ENCODE data around the gene PCCB.
"Not testable (repeated sequence)": the region's sequence is repeated elsewhere in the genome, so short reads cannot be mapped to it uniquely, and the experiment has no call there.

PCCB gene

DNA sequence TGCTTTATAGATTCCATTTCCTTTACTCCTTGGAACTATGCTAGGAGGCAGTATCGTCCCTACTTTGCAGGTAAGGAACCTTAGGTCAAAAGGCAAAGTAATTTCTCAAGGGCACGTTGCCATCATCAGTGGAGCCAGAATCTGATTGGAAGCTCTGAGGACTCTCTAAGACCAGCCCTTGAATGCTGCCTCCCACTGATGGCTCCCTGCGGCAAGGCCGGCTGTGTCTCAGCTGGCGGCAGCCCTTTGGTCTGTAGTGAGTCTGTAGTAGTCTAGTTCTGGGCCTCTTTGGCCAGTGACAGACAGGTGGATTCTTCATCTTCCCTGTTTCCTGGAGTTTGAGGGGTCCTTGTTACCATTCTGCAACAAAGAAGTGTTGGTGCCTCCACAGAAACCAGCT lies 76.2 kb downstream of the PCCB start:
- DNase-seq (ENCODE audit: low spot score): no peak

- DNase-seq (ENCODE audit: low spot score): no peak
These were observed 77.5 kb downstream of the PCCB start for GRCh38 chr3:136327671-136328070.

DNA sequence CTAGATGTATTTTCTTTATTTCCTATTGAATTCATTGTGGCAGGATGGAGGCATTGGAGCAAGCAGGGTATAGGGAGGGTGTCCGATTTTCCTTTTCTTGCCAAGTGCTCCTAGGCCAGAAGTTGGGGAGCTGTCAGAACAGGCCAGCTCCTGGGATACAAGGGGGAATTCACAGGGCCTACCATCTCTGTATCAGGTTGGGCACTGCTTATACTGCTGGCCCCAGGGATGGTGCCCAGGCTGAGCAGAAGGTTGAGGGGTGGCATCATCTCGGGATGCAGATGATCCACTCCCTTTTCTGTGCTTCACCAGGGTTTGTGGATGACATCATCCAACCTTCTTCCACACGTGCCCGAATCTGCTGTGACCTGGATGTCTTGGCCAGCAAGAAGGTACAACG lies 79.5 kb downstream of the PCCB start:
- no peak for DNase-seq (ENCODE audit: low spot score)

DNA sequence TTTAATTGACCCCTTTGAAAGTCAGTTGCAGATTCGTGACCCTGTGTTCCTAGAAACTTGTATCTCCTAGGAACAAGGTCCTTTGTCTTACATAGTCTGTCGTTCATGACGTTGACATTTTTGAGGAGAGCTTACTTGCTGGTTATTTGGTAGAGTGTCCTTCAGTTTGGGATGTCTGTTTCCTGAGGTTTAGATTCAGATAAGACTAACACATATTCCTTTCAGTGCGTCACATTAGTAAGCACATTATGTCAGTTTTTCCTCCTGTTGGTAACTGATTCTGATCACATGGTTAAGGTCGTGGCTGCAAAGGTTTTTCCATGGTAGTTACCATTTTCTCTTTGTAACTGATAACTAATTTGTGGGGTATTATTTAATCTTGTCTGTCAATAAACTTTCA lies 80.8 kb downstream of the PCCB start:
- DNase-seq (ENCODE audit: low spot score): no peak

- no peak for DNase-seq (ENCODE audit: low spot score)
These were observed 82.2 kb downstream of the PCCB start for GRCh38 chr3:136332302-136332701.

DNA sequence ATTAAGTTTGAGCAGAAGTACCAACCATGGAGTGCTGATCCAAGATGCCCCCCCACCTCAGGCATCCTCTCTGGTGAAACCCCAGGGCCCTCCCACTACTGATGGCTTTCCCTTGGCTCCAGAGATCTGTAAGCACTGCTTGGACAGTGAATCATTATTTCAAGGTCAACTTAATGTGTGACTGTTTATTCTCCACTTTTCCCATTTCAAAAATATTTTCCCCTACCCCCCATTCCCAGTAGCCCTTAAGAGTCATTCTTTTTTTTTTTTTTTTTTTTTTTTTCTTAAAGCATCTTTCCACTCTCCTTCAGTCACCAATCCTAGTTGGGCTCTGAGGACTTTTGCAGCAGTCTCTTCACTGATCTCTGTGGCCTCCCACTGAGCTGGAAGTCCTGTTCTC lies 82.6 kb downstream of the PCCB start:
- no peak for DNase-seq (ENCODE audit: low spot score)

GRCh38 chr3:136334209-136334608 lies 84.1 kb downstream of the PCCB start:
- no peak for DNase-seq (ENCODE audit: low spot score)

GRCh38 chr3:136334726-136335125 lies 84.6 kb downstream of the PCCB start:
- not testable (repeated sequence) for DNase-seq (ENCODE audit: low spot score)

- DNase-seq (ENCODE audit: low spot score): no peak
These were observed 86.4 kb downstream of the PCCB start for GRCh38 chr3:136336329-136337100.

GRCh38 chr3:136343446-136343845 lies 93.3 kb downstream of the PCCB start:
- no peak for DNase-seq (ENCODE audit: low spot score)

DNA sequence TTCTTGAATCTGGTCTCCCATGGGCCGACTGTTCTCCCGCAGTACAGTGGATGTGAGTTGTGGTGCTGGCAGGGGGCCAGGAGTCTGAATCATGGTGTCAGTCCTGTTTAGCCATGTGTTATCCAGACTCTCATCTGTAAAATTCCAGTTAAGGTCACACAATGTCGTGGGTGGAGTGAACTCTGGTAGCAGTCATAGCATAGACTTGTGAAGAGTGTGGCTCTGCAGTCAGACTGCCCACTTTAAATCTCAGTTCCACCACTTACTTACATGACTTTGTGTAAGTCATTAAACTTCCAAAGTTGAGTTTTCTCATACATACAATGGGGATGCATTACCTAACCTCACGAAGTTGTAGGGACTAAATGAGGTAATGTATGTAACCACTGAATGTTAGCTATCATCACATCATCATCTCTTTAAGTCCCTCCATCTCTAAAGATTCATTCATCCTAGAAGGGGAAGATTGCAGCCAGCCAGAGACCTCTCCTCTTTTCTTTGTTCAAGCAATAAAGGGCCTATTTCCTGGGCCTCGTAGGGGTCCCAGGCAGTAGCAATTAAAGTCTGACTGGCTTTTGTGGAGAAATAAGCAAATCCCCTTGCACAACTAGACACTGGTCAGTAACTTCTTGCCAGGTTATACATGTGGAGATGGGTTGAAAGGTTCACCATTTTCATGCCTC lies 93.9 kb downstream of the PCCB start:
- peak; percentile 41 for DNase-seq (ENCODE audit: low spot score)

DNA sequence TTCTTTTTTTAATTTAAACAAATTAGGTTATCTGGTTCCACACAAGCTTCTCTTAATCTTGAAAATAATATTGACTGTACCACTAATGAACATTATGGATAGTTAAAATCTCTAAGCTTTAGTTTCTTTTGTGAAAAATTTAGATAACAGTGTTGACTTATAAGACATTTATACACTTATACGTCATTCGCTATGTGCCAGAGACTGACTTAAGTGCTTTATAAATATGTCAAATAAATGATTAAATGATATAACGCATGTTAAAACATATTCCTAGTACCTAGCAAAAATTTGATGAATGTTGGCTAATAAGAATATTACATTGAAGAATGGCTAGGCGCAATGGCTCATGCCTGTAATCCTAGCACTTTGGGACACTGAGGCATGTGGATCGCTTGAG lies 96.3 kb downstream of the PCCB start:
- no peak for DNase-seq (ENCODE audit: low spot score)

DNA sequence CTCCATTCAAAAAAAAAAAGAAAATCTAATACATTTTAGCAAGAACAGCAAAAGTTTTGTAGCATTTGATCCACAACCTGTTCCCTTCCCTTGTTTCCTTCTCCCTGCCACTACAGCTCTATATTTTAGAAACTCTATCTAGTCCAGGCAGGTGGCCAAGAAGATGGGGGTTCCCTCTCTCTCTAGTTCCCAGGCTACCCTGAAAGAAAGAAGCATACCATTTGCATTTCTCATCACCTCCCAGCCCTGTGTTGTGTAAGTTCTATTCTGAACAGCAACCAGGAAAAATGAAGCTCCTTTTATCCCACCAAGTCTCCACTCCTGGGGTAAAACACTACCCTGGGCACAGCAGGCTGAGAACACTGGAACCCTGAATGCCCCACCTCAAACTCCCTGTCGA lies 100.0 kb downstream of the PCCB start:
- DNase-seq (ENCODE audit: low spot score): no peak

GRCh38 chr3:136350557-136350956 lies 100.4 kb downstream of the PCCB start:
- DNase-seq (ENCODE audit: low spot score): no peak

- no peak for DNase-seq (ENCODE audit: low spot score)
These were observed 101.2 kb downstream of the PCCB start for GRCh38 chr3:136351351-136351750.

GRCh38 chr3:136351905-136352304 lies 101.8 kb downstream of the PCCB start:
- DNase-seq (ENCODE audit: low spot score): no peak

DNA sequence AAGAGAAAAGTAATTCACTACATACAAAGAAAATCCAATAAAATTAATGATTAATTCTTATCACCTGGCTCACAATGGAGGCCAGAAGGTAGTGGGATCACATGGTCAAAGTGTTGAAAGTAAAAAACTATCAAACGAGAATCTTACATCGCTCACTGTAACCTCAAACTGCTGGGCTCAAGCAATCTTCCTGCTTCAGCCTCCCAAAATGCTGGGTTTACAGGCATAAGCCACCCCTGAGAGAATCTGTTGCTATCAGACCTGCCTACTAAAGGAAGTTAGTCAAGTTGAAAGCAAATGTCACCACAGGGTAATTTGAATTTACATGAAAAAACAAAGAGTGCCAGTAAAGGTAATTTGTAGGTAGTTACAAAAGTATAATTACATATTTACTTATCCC lies 103.3 kb downstream of the PCCB start:
- no peak for DNase-seq (ENCODE audit: low spot score)

GRCh38 chr3:136366289-136366688 lies 116.1 kb downstream of the PCCB start:
- DNase-seq (ENCODE audit: low spot score): no peak

- not testable (repeated sequence) for DNase-seq (ENCODE audit: low spot score)
These were observed 125.7 kb downstream of the PCCB start for GRCh38 chr3:136375800-136376199.

GRCh38 chr3:136377508-136377907 lies 127.4 kb downstream of the PCCB start:
- DNase-seq (ENCODE audit: low spot score): no peak

- no peak for DNase-seq (ENCODE audit: low spot score)
These were observed 127.9 kb downstream of the PCCB start for GRCh38 chr3:136378011-136378410.

Measured in Ammon's horn (tissue), 1 donor.